Hepatocyte (in vitro differentiated cells): Measurements from ENCODE around the gene PHOX2A. TPM values are rescaled to one million over a fixed set of nuclear protein-coding genes. Genes with fewer than 3 reads are reported as not detected.

Experiments used
- DNase-seq: peaks from one replicate; pipeline ENCODE4 v3.0.0-alpha.2; 2016; ENCODE audit warnings: low spot score
- H2AFZ ChIP-seq: fragments of 200-600 bp; sonication (generic); 2 replicates; pipeline ENCODE4 v1.6.0; 2016; ENCODE audit warnings: antibody characterized with exemption, mild to moderate bottlenecking
- H3K27ac ChIP-seq: fragments of 200-600 bp; sonication (generic); 2 replicates; pipeline ENCODE4 v1.5.1; 2016; ENCODE audit warnings: mild to moderate bottlenecking
- H3K27me3 ChIP-seq: fragments of 200-600 bp; sonication (generic); 2 replicates; pipeline ENCODE4 v1.6.1; 2016
- H3K36me3 ChIP-seq: fragments of 200-600 bp; sonication (generic); replicated peaks from 2 replicates; pipeline ENCODE4 v1.5.1; 2016; ENCODE audit warnings: low read depth; ENCODE audit not compliant: insufficient read depth
- H3K4me1 ChIP-seq: fragments of 200-600 bp; sonication (generic); 2 replicates; pipeline ENCODE4 v1.5.1; 2016; ENCODE audit warnings: mild to moderate bottlenecking, moderate library complexity; ENCODE audit not compliant: insufficient read depth
- H3K4me2 ChIP-seq: fragments of 200-600 bp; sonication (generic); 2 replicates; pipeline ENCODE4 v1.6.0; 2016
- H3K4me3 ChIP-seq: fragments of 200-600 bp; sonication (generic); 2 replicates; pipeline ENCODE4 v1.5.1; 2016; ENCODE audit warnings: mild to moderate bottlenecking
- H3K79me2 ChIP-seq: fragments of 200-600 bp; sonication (generic); 2 replicates; pipeline ENCODE4 v1.6.0; 2017; ENCODE audit warnings: mild to moderate bottlenecking
- H3K9me2 ChIP-seq: fragments of 200-600 bp; sonication (generic); replicated peaks from 2 replicates; pipeline ENCODE4 v1.6.0; 2017; ENCODE audit warnings: mild to moderate bottlenecking; ENCODE audit not compliant: insufficient read depth
- H3K9me3 ChIP-seq: fragments of 200-600 bp; sonication (generic); 2 replicates; pipeline ENCODE4 v1.5.1; 2016; ENCODE audit warnings: low read depth, mild to moderate bottlenecking
- H4K20me1 ChIP-seq: fragments of 200-600 bp; sonication (generic); 2 replicates; pipeline ENCODE4 v1.6.0; 2016; ENCODE audit warnings: mild to moderate bottlenecking; ENCODE audit not compliant: insufficient read depth, poor library complexity, severe bottlenecking
- EZH2 ChIP-seq: fragments of 200-600 bp; sonication (generic); IDR thresholded peaks from 2 replicates; pipeline ENCODE4 v1.6.1; 2016; ENCODE audit warnings: antibody characterized with exemption, mild to moderate bottlenecking, borderline replicate concordance
- EZH2phosphoT487 ChIP-seq: fragments of 200-600 bp; sonication (generic); IDR thresholded peaks from one replicate; pipeline ENCODE4 v1.6.1; 2018; ENCODE audit warnings: antibody characterized with exemption, mild to moderate bottlenecking, low read depth, moderate library complexity; ENCODE audit not compliant: unreplicated experiment, severe bottlenecking
- WGBS: methylation state at CpG from one replicate; pipeline ENCODE4 v1.1.6; 2016; ENCODE audit warnings: low lambda C conversion rate; ENCODE audit errors: missing lambda C conversion rate; 5-methylcytosine and 5-hydroxymethylcytosine counted together
- polyA plus RNA-seq: library from polyadenylated mRNA; unstranded; fragments of >200 nt; fragmentation: Nextera tagmentation; extraction: Ambion mirVana; gene quantifications from 2 replicates; pipeline ENCODE4 v1.2.1, GENCODE V29; 2016
- total RNA-seq: library from RNA; depleted of rRNA; stranded (reverse); fragments of >200 nt; gene quantifications from 2 replicates; pipeline ENCODE4 v1.2.3, GENCODE V29; 2014
- TF ChIP-seq, protein P1 (sequence below): fragments of 200-600 bp; sonication (generic); IDR thresholded peaks from 2 replicates; pipeline ENCODE4 v1.5.1; 2016; ENCODE audit warnings: antibody characterized with exemption, mild to moderate bottlenecking; ENCODE audit not compliant: poor library complexity

PHOX2A gene
- total and polyA plus RNA-seq, 2 experiments from 2014 or later: not detected

DNA sequence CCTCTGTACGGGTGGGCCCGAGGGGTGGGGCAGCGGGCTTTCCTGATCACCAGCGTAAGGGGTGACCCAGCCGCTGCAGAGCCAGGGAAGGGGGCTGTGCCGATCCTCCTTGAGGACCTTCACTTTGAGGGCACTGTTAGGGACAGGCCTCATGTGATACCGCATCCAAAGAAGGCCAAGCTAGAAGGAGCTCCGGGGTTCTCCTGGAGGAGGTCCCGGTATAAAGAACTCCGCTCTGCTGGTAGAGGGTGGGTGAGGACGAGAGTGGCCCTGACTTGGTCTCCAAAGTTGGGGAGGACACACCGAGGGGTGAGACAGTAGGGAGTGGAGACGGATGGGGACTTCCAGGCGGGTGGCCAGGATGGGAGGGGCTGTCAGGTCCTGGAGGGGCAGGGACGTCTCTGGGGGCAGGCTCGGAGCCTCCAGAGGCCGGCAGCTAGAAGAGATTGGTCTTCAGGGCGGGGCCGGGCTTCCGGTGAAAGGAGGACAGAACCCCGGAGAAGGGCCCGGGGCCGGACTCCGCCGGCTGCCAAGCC lies 4.6 kb downstream of the PHOX2A start:
- H3K27ac ChIP-seq: no peak overlapping the region
- TF ChIP-seq EZH2phosphoT487 (no peak), EZH2 (peak; percentile 17)
- TF ChIP-seq, protein P1, sequence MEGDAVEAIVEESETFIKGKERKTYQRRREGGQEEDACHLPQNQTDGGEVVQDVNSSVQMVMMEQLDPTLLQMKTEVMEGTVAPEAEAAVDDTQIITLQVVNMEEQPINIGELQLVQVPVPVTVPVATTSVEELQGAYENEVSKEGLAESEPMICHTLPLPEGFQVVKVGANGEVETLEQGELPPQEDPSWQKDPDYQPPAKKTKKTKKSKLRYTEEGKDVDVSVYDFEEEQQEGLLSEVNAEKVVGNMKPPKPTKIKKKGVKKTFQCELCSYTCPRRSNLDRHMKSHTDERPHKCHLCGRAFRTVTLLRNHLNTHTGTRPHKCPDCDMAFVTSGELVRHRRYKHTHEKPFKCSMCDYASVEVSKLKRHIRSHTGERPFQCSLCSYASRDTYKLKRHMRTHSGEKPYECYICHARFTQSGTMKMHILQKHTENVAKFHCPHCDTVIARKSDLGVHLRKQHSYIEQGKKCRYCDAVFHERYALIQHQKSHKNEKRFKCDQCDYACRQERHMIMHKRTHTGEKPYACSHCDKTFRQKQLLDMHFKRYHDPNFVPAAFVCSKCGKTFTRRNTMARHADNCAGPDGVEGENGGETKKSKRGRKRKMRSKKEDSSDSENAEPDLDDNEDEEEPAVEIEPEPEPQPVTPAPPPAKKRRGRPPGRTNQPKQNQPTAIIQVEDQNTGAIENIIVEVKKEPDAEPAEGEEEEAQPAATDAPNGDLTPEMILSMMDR: no peak
- peaks cover 58% of the 10 kb centered on the region for H3K27me3 ChIP-seq
- no peak overlapping the region for H2AFZ ChIP-seq
- no peaks in the 10 kb centered on the region for H3K36me3 ChIP-seq
- H3K9me2 ChIP-seq: no peaks in the 10 kb centered on the region
- peaks cover 22% of the 10 kb centered on the region for H3K4me1 ChIP-seq
- peak; percentile 64 for DNase-seq
- H3K9me3 ChIP-seq: no peaks in the 10 kb centered on the region
- H3K4me2 ChIP-seq: peak overlapping the region; percentile 76
- H3K79me2 ChIP-seq: no peaks in the 10 kb centered on the region
- peaks cover 10% of the 10 kb centered on the region for H4K20me1 ChIP-seq
- H3K4me3 ChIP-seq: no peak overlapping the region
- 41% methylated on average over 11 of the region's 25 CpGs for WGBS

DNA sequence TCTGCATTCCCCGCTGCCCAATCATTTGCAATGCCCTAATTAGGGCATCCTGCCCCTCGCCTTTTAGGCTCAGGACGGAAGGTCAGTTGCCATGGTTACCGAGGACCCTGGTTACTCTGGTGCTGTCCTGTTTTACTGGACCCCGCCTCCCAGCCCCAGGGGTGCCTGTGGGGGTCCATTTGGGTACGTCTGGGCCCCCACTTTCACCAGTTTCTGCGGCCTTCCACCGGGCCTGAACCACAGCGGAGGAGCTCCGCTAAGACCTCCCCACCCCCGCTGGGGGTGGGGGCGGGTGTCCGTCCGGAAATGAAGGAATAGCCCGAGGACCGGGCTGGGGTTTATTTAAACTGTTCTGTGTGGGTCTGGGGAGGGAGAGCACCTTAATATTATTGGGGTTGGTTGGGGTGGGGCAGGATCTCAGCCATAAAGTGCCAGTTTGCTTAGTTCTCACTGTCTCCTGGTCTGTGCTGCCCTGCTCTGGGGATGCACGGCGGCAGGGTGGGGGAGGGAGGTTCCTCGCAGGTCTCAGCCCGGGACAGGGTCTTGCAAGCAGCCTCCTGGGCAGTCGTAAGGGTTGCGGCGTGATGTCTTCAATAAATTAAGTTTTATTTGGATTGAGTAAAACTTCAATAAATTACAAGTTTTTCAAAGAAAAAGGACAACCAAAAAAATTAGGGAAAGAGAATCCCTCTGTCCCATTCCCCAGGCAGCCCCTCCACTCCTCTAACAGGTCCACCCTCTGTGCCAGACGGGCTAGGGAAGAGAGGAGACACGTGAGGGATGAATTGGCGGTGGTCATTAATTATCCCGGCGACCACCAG lies 5.3 kb downstream of the PHOX2A start:
- Histone ChIP-seq H3K4me2 (peak overlapping the region; percentile 76), H2AFZ (no peak overlapping the region), H3K4me1 (peaks cover 15% of the 10 kb centered on the region), H3K27me3 (peaks cover 52% of the 10 kb centered on the region), H3K79me2 (no peaks in the 10 kb centered on the region), H3K27ac (no peak overlapping the region), H4K20me1 (peaks cover 12% of the 10 kb centered on the region), H3K9me2 (no peaks in the 10 kb centered on the region), H3K9me3 (no peaks in the 10 kb centered on the region), H3K36me3 (no peaks in the 10 kb centered on the region), H3K4me3 (no peak overlapping the region)
- no peak for DNase-seq
- WGBS: 68% methylated on average over 25 of the region's 28 CpGs
- TF ChIP-seq EZH2phosphoT487 (no peak), EZH2 (no peak)
- TF ChIP-seq, protein P1: peak; percentile 0

DNA sequence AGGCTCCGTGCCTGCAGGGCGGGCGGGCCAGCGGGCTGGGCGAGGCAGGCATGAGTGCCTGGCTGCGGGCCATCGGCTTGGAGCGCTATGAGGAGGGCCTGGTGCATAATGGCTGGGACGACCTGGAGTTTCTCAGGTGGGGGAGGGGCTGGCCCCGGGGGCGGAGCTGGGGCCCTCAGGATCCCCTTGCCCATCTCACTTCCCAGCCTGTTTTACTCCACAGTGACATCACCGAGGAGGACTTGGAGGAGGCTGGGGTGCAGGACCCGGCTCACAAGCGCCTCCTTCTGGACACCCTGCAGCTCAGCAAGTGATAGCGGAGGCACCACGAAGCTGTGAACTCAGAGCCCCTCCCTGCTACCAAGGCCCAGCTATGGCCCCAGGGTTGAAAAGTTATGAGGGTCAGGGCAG lies 5.9 kb downstream of the PHOX2A start:
- Histone ChIP-seq H3K9me2 (no peaks in the 10 kb centered on the region), H3K27me3 (peaks cover 45% of the 10 kb centered on the region), H2AFZ (no peak overlapping the region), H3K4me3 (no peak overlapping the region), H3K4me2 (no peak overlapping the region), H3K79me2 (no peaks in the 10 kb centered on the region), H3K4me1 (peaks cover 14% of the 10 kb centered on the region), H3K36me3 (no peaks in the 10 kb centered on the region), H3K9me3 (no peaks in the 10 kb centered on the region), H4K20me1 (peaks cover 13% of the 10 kb centered on the region), H3K27ac (no peak overlapping the region)
- TF ChIP-seq EZH2 (no peak), EZH2phosphoT487 (no peak)
- TF ChIP-seq, protein P1: peak; percentile 67
- DNase-seq: peak; percentile 82
- 61% methylated on average over 13 of the region's 16 CpGs for WGBS
